ENCODE results near the gene LTBP1. TPM values are rescaled to one million over a fixed set of nuclear protein-coding genes. Genes with fewer than 3 reads are reported as not detected.

Gene LTBP1
- total and polyA plus RNA-seq, 12 donors = 6.2 to 47.2 (median 15.5) TPM

DNA sequence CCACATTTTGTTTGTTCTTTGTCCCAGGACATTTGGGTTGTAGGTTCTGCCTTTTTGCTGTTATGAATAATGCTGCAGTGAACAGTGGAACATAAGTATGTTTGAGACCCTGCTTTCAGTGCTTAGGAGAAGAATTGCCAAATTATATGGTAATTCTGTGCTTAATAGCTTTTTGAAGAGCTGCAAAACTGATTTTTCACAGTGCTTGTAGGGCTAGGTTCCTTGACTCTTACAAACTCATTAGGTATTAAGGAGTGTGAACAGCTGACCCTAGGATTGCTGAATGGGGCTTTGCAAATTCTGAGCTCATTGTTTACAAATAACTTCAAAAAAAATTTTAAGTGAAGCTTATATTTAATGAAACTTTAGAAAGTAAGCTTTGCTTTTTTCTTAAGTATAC is 154.2 kb downstream of the LTBP1 start:
- TF ChIP-seq, protein P1, sequence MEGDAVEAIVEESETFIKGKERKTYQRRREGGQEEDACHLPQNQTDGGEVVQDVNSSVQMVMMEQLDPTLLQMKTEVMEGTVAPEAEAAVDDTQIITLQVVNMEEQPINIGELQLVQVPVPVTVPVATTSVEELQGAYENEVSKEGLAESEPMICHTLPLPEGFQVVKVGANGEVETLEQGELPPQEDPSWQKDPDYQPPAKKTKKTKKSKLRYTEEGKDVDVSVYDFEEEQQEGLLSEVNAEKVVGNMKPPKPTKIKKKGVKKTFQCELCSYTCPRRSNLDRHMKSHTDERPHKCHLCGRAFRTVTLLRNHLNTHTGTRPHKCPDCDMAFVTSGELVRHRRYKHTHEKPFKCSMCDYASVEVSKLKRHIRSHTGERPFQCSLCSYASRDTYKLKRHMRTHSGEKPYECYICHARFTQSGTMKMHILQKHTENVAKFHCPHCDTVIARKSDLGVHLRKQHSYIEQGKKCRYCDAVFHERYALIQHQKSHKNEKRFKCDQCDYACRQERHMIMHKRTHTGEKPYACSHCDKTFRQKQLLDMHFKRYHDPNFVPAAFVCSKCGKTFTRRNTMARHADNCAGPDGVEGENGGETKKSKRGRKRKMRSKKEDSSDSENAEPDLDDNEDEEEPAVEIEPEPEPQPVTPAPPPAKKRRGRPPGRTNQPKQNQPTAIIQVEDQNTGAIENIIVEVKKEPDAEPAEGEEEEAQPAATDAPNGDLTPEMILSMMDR (IDR thresholded peaks at IDR 0.05) = no peak
- no peak for TF ChIP-seq POLR2A (IDR thresholded peaks at IDR 0.05)
- DNase-seq = no peak
- Histone ChIP-seq H3K27ac (no peak overlapping the region), H3K27me3 (no peaks in the 10 kb centered on the region), H3K36me3 (replicated peaks in 1 of 2) (no peaks in the 10 kb centered on the region), H3K9me3 (replicated peaks in 1 of 3) (no peaks in the 10 kb centered on the region), H3K4me1 (replicated peaks in 1 of 2) (no peaks in the 10 kb centered on the region), H3K4me3 (no peak overlapping the region)
- intact Hi-C loops (cut with DNase I) = no loop called here

DNA sequence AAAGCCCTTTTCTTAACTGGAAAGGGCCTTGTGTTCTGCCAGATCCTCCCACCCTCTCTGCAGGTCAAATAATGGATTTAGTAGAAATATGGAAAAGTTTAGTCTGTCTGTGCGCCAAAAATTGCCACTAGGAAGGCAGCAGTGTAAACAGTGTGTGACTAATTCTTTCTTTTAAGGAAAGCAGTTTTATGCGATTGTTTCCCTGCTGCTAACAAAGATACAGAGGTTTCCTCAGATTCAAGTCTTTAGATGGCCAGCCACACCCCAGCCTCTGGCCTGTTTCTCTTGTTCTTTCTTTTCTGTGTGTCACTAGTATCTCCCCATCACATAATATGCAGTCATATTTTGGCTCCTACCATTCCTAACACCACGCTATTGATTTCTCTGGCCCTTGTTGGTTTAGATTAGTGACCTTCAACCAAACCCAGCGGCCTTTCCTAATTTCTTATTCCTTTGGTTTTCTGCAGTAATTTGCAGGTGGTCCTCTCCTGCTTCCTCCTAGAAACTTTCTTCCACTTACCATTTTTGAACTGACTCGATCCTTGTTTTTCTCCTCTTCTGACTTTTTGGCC is 157.4 kb downstream of the LTBP1 start:
- intact Hi-C loops (cut with DNase I) = no loop called here

DNA sequence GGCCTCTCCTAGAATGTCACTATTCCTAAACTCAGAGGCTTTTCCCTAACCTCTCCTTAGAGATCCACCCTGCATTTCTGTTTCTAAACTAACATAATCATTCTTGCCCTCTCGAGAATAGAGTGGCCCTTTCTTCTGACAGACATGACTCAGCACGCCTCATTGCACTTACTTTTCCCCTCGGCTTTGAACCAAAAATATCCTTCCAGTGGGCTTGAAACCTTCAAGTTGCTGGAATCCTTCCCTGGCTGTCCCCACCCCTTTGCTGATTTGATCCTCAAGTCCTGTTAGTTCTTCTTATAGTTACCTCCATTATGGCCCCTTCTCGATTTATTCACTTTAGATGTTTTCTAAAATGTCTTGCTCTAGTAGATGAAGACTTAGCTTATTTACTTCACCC is 158.0 kb downstream of the LTBP1 start:
- no peak overlapping the region for H3K27ac ChIP-seq
- no peaks in the 10 kb centered on the region for H3K27me3 ChIP-seq
- no peak for DNase-seq
- H3K36me3 ChIP-seq (replicated peaks in 1 of 2) = no peaks in the 10 kb centered on the region
- no peak overlapping the region for H3K4me3 ChIP-seq
- H3K4me1 ChIP-seq (replicated peaks in 1 of 2) = no peaks in the 10 kb centered on the region
- no peak for TF ChIP-seq POLR2A (IDR thresholded peaks at IDR 0.05)
- TF ChIP-seq, protein P1 (IDR thresholded peaks at IDR 0.05) = no peak
- 85 to 89% (median 86%) methylated on average over 4 of the region's 4 CpGs for WGBS, 4 donors
- intact Hi-C loops (cut with DNase I) = no loop called here
- H3K9me3 ChIP-seq (replicated peaks in 1 of 3) = no peaks in the 10 kb centered on the region

More for the DNA sequence above, 157.4 kb downstream of the LTBP1 start:
- no peak for DNase-seq
- Histone ChIP-seq H3K9me3 (replicated peaks in 1 of 3) (no peaks in the 10 kb centered on the region), H3K27me3 (no peaks in the 10 kb centered on the region), H3K36me3 (replicated peaks in 1 of 2) (no peaks in the 10 kb centered on the region), H3K27ac (no peak overlapping the region), H3K4me3 (no peak overlapping the region), H3K4me1 (replicated peaks in 1 of 2) (no peaks in the 10 kb centered on the region)
- TF ChIP-seq, protein P1 (IDR thresholded peaks at IDR 0.05) = no peak
- TF ChIP-seq POLR2A (IDR thresholded peaks at IDR 0.05) = no peak
- 82 to 89% (median 84%) methylated on average over 5 of the region's 5 CpGs for WGBS, 4 donors

DNA sequence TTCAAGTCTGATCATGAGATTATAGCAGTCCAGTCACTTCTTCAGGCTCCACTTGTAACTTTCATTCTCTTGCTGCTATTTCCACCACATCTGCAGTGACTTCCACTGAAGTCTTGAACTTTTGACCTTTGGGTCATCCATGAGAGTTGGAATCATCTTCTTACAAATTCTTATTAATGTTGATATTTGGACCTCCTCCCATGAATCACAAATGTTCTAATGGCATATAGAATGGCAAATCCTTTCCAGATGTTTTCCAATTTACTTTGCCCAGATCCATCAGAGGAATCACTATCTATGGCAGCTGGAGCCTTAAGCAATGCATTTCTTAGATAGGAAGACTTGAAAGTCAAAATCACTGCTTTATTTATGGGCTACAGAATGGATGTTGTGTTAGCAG is 159.4 kb downstream of the LTBP1 start:
- Histone ChIP-seq H3K27ac (no peak overlapping the region), H3K4me1 (replicated peaks in 1 of 2) (no peaks in the 10 kb centered on the region), H3K36me3 (replicated peaks in 1 of 2) (no peaks in the 10 kb centered on the region), H3K27me3 (no peaks in the 10 kb centered on the region), H3K9me3 (replicated peaks in 1 of 3) (no peaks in the 10 kb centered on the region), H3K4me3 (no peak overlapping the region)
- TF ChIP-seq POLR2A (IDR thresholded peaks at IDR 0.05) = no peak
- TF ChIP-seq, protein P1 (IDR thresholded peaks at IDR 0.05) = no peak
- DNase-seq = no peak
- intact Hi-C loops (cut with DNase I) = no loop called here

Measured in adrenal gland (tissue), 12 donors.